Common myeloid progenitor, CD34-positive (primary cell): ENCODE results near the gene KRTAP19-8. TPM values are rescaled to one million over a fixed set of nuclear protein-coding genes. Genes with fewer than 3 reads are reported as not detected.
A peak's percentile ranks its signal among the peaks of the same experiment; 100 is the strongest.

Experiments used
- CTCF ChIA-PET: fragments of 350-600 bp; sonication (Branson Sonifier 250); formaldehyde crosslinking; loops from one replicate; lab custom pipeline; 2021; ENCODE audit warnings: antibody characterized with exemption; lab: Charles Lee
- POLR2A ChIA-PET: fragments of 350-600 bp; sonication (Branson Sonifier 250); formaldehyde crosslinking; loops from one replicate; lab custom pipeline; 2021; ENCODE audit warnings: antibody characterized with exemption; lab: Charles Lee
- DNase-seq, 3 donors: peaks; one replicate each; pipeline versions ENCODE4 v3.0.0 to v3.0.0-alpha.2; 2013
- H3K27ac ChIP-seq, 2 experiments: 1 replicate in 1 of 2; 2 replicates in 1 of 2; pipeline ENCODE4 v1.7.0; 2013; ENCODE audit warnings: inconsistent platforms in 2 of 2, low read length in 2 of 2, mild to moderate bottlenecking in 2 of 2, low read depth in 1 of 2, moderate library complexity in 1 of 2; ENCODE audit not compliant: severe bottlenecking in 2 of 2, insufficient read depth in 1 of 2, poor library complexity in 1 of 2
- H3K27me3 ChIP-seq, 5 experiments: replicated peaks in 2 of 5; 1 replicate in 3 of 5; 2 replicates in 2 of 5; pipeline versions ENCODE4 v1.6.1 to v1.7.0; 2013; ENCODE audit warnings: low read length in 4 of 5, mild to moderate bottlenecking in 2 of 5, moderate library complexity in 2 of 5, inconsistent platforms in 1 of 5; ENCODE audit not compliant: insufficient read depth in 5 of 5, control insufficient read depth in 4 of 5
- H3K36me3 ChIP-seq, 4 experiments: 1 replicate in 2 of 4; 2 replicates in 2 of 4; pipeline versions ENCODE4 v1.6.1 to v1.7.0; 2013; ENCODE audit warnings: low read length in 3 of 4, control low read depth in 1 of 4, mild to moderate bottlenecking in 1 of 4; ENCODE audit not compliant: control insufficient read depth in 4 of 4, insufficient read depth in 4 of 4
- H3K4me1 ChIP-seq, 4 experiments: 1 replicate in 3 of 4; 2 replicates in 1 of 4; pipeline versions ENCODE4 v1.6.1 to v1.7.1; 2013; ENCODE audit warnings: low read length in 3 of 4, mild to moderate bottlenecking in 3 of 4, control low read depth in 1 of 4, inconsistent platforms in 1 of 4, moderate library complexity in 1 of 4; ENCODE audit not compliant: control insufficient read depth in 4 of 4, insufficient read depth in 4 of 4; ENCODE audit errors: control extremely low read depth in 1 of 4
- H3K4me3 ChIP-seq, 7 experiments: 1 replicate in 4 of 7; 2 replicates in 3 of 7; pipeline versions ENCODE4 v1.5.1 to v1.7.0; 2013; ENCODE audit warnings: mild to moderate bottlenecking in 7 of 7, low read length in 6 of 7, moderate library complexity in 6 of 7, inconsistent platforms in 2 of 7, low read depth in 2 of 7, control low read depth in 1 of 7; ENCODE audit not compliant: insufficient read depth in 4 of 7, control insufficient read depth in 1 of 7; ENCODE audit errors: extremely low read depth in 1 of 7
- H3K9me3 ChIP-seq, 5 experiments: 1 replicate in 4 of 5; 2 replicates in 1 of 5; pipeline versions ENCODE4 v1.6.1 to v1.7.1; 2013; ENCODE audit warnings: low read length in 4 of 5, mild to moderate bottlenecking in 2 of 5, inconsistent platforms in 1 of 5, low read depth in 1 of 5, moderate library complexity in 1 of 5; ENCODE audit not compliant: control insufficient read depth in 4 of 5, insufficient read depth in 2 of 5; ENCODE audit errors: control extremely low read depth in 1 of 5
- WGBS: methylation state at CpG from one replicate; pipeline ENCODE4 v1.1.5; 2013; ENCODE audit not compliant: insufficient coverage; 5-methylcytosine and 5-hydroxymethylcytosine counted together
- polyA plus RNA-seq: library from polyadenylated mRNA; unstranded; fragments of 120-200 nt; gene quantifications from one replicate; pipeline ENCODE4 v1.2.1, GENCODE V29; 2013

The KRTAP19-8 gene
- polyA plus RNA-seq = not detected

- ChIA-PET POLR2A (no interaction called here), CTCF (no interaction called here)
- Histone ChIP-seq H3K4me1 (no peaks in the 10 kb centered on the region), H3K27ac (no peak within 1 kb of the TSS), H3K36me3 (no peaks in the 10 kb centered on the region), H3K4me3 (no peak within 1 kb of the TSS), H3K9me3 (peaks cover 0 to 3% (median 0%) of the 10 kb centered on the region in 5 experiments), H3K27me3 (peaks cover 0 to 3% (median 0%) of the 10 kb centered on the region in 5 experiments)
- no peak for DNase-seq
- WGBS = 50% methylated on average over 1 of the region's 2 CpGs
These were observed at the start of gene KRTAP19-8 for GRCh38 chr21:31038376-31038775. TSS of gene KRTAP19-8 (minus strand) at chr21:31038476. CDS start at chr21:31038443, 33 bp downstream.

- no peaks in the 10 kb centered on the region for H3K4me1 ChIP-seq
- POLR2A ChIA-PET = no interaction called here
- 68% methylated on average over 27 of the region's 34 CpGs for WGBS
- CTCF ChIA-PET = interaction anchor here (1.3 to 2.0 kb wide), 5 partner anchors 12 to 746 kb away, joined by 3 to 4 read pairs (median 3); no protein-coding TSS in a partner anchor
- no peaks in the 10 kb centered on the region for H3K27me3 ChIP-seq
- no peaks in the 10 kb centered on the region for H3K36me3 ChIP-seq
- no peak overlapping the region for H3K27ac ChIP-seq
- DNase-seq = peak in 1 of 3 donors; percentile 61
- no peaks in the 10 kb centered on the region for H3K9me3 ChIP-seq
- H3K4me3 ChIP-seq = peak overlapping the region in 1 of 7 experiments; percentile 38
These were observed 49.6 kb upstream of the KRTAP19-8 start for GRCh38 chr21:31087639-31088473.

- Histone ChIP-seq H3K36me3 (no peaks in the 10 kb centered on the region), H3K4me3 (no peak overlapping the region), H3K9me3 (no peaks in the 10 kb centered on the region), H3K4me1 (no peaks in the 10 kb centered on the region), H3K27me3 (no peaks in the 10 kb centered on the region), H3K27ac (no peak overlapping the region)
- WGBS = 94% methylated on average over 5 of the region's 6 CpGs
- CTCF ChIA-PET = interaction anchor here (1.1 to 1.3 kb wide), 3 partner anchors 250 to 747 kb away, joined by 3 to 5 read pairs (median 3); partner anchors contain the start of gene KRTAP27-1
- no peak for DNase-seq
- POLR2A ChIA-PET = no interaction called here
These were observed 46.4 kb upstream of the KRTAP19-8 start for GRCh38 chr21:31084689-31085088.

GRCh38 chr21:31078796-31079195, 40.5 kb upstream of the KRTAP19-8 start:
- ChIA-PET CTCF (no interaction called here), POLR2A (no interaction called here)
- Histone ChIP-seq H3K4me3 (no peak overlapping the region), H3K27ac (no peak overlapping the region), H3K36me3 (no peaks in the 10 kb centered on the region), H3K9me3 (peaks cover 0 to under 1% (median 0%) of the 10 kb centered on the region in 5 experiments), H3K4me1 (no peaks in the 10 kb centered on the region), H3K27me3 (peaks cover 0 to 3% (median 0%) of the 10 kb centered on the region in 5 experiments)
- no peak for DNase-seq
- 93% methylated on average over 4 of the region's 4 CpGs for WGBS

GRCh38 chr21:31078216-31078615, 39.9 kb upstream of the KRTAP19-8 start:
- WGBS = 100% methylated on average over 2 of the region's 4 CpGs
- no peaks in the 10 kb centered on the region for H3K4me1 ChIP-seq
- no peak overlapping the region for H3K27ac ChIP-seq
- ChIA-PET POLR2A (no interaction called here), CTCF (no interaction called here)
- DNase-seq = no peak
- H3K36me3 ChIP-seq = no peaks in the 10 kb centered on the region
- H3K9me3 ChIP-seq = peaks cover 0 to 2% (median 0%) of the 10 kb centered on the region in 5 experiments
- H3K4me3 ChIP-seq = no peak overlapping the region
- peaks cover 0 to 3% (median 0%) of the 10 kb centered on the region in 5 experiments for H3K27me3 ChIP-seq

- no peak for DNase-seq
- ChIA-PET POLR2A (no interaction called here), CTCF (no interaction called here)
These were observed 37.6 kb upstream of the KRTAP19-8 start for GRCh38 chr21:31075848-31076247.

GRCh38 chr21:31072533-31072932, 34.3 kb upstream of the KRTAP19-8 start:
- ChIA-PET CTCF (no interaction called here), POLR2A (no interaction called here)
- WGBS = 100% methylated on average over 2 of the region's 4 CpGs
- Histone ChIP-seq H3K27me3 (peaks cover 0 to 4% (median 0%) of the 10 kb centered on the region in 5 experiments), H3K27ac (no peak overlapping the region), H3K36me3 (no peaks in the 10 kb centered on the region), H3K9me3 (peaks cover 0 to 2% (median 0%) of the 10 kb centered on the region in 5 experiments), H3K4me1 (no peaks in the 10 kb centered on the region), H3K4me3 (no peak overlapping the region)
- DNase-seq = no peak

More at GRCh38 chr21:31075848-31076247, 37.6 kb upstream of the KRTAP19-8 start:
- WGBS = 100% methylated on average over 1 of the region's 6 CpGs
- Histone ChIP-seq H3K27me3 (peaks cover 0 to 4% (median 0%) of the 10 kb centered on the region in 5 experiments), H3K4me1 (no peaks in the 10 kb centered on the region), H3K4me3 (no peak overlapping the region), H3K36me3 (no peaks in the 10 kb centered on the region), H3K9me3 (peaks cover 0 to 2% (median 0%) of the 10 kb centered on the region in 5 experiments), H3K27ac (no peak overlapping the region)
